IPS-NIHi11 (cell line): ENCODE results near the gene NFKBIL1.
"Not testable (repeated sequence)": the region's sequence is repeated elsewhere in the genome, so short reads cannot be mapped to it uniquely, and the experiment has no call there.

Experiments
- DNase-seq: peaks from one replicate; pipeline ENCODE4 v3.0.0; 2012; ENCODE audit warnings: mixed read lengths, low spot score

The NFKBIL1 gene

GRCh38 chr6:31580807-31581433, 33.5 kb downstream of the NFKBIL1 start:
- DNase-seq, result peak; percentile 95

- DNase-seq, result no peak
Measured at GRCh38 chr6:31581434-31582229, 34.2 kb downstream of the NFKBIL1 start.

- no peak for DNase-seq
Measured at GRCh38 chr6:31582230-31582643, 34.8 kb downstream of the NFKBIL1 start, which contains the start of gene LTB. TSS of gene LTB (minus strand) at chr6:31582424. CDS start at chr6:31582417, 7 bp downstream.

GRCh38 chr6:31585491-31585890, 38.1 kb downstream of the NFKBIL1 start:
- DNase-seq, result peak; percentile 58

GRCh38 chr6:31586008-31586407, 38.6 kb downstream of the NFKBIL1 start, which contains the start of gene LST1:
TSS of gene LST1 (plus strand) at chr6:31586277. CDS start at chr6:31587300, 1,023 bp downstream.
- no peak for DNase-seq

GRCh38 chr6:31586599-31587281, 39.3 kb downstream of the NFKBIL1 start:
- no peak for DNase-seq

GRCh38 chr6:31587791-31588777, 40.7 kb downstream of the NFKBIL1 start:
- no peak for DNase-seq

- DNase-seq, result no peak
Measured at GRCh38 chr6:31588871-31589650, 41.7 kb downstream of the NFKBIL1 start.

- DNase-seq, result not testable (repeated sequence)
Measured at GRCh38 chr6:31590691-31591090, 43.3 kb downstream of the NFKBIL1 start.

GRCh38 chr6:31592396-31592771, 45.0 kb downstream of the NFKBIL1 start:
- DNase-seq, result no peak

- DNase-seq, result no peak
Measured at GRCh38 chr6:31597006-31597405, 49.6 kb downstream of the NFKBIL1 start.

GRCh38 chr6:31607317-31607716, 59.9 kb downstream of the NFKBIL1 start:
- DNase-seq, result no peak
